Panc1 (cell line): ENCODE measurements around the gene UBE2G2.

Experiments
- CTCF ChIP-seq: fragments of 450-650 bp; IDR thresholded peaks from 2 replicates; pipeline ENCODE4 v1.5.1; 2017; ENCODE audit warnings: mild to moderate bottlenecking
- POLR2AphosphoS5 ChIP-seq: IDR thresholded peaks from 2 replicates; pipeline ENCODE4 v1.6.1; 2012; ENCODE audit warnings: mild to moderate bottlenecking, low read depth, low read length, moderate library complexity
- TF ChIP-seq, protein P1 (sequence below), 2 experiments: IDR thresholded peaks; 2 replicates each; pipeline ENCODE4 v1.6.1; 2011 to 2012; ENCODE audit warnings: low read depth in 2 of 2, control low read depth in 1 of 2, low read length in 1 of 2, mild to moderate bottlenecking in 1 of 2, moderate library complexity in 1 of 2; ENCODE audit not compliant: insufficient read depth in 1 of 2

DNA sequence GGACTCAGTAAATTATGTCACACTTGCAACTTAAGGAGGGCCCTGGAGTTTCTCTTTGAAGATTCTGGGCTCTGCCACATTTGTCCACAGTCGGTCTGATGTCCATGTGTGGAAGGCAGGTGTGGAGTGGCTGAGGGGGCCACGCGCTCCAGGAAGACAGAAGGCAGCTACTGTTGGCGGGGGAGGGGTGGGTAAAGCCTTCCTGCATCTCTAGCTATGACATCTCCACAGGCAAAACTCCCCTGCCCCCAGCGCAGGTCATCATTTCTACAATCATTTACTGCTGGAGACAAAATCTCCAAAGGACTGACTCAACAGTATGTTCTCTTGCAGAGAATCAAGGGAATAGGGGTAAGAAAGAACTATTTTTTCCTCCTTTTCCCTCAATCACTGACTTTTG lies 78.9 kb downstream of the UBE2G2 start:
- TF ChIP-seq CTCF (no peak), POLR2AphosphoS5 (no peak)
- TF ChIP-seq, protein P1, sequence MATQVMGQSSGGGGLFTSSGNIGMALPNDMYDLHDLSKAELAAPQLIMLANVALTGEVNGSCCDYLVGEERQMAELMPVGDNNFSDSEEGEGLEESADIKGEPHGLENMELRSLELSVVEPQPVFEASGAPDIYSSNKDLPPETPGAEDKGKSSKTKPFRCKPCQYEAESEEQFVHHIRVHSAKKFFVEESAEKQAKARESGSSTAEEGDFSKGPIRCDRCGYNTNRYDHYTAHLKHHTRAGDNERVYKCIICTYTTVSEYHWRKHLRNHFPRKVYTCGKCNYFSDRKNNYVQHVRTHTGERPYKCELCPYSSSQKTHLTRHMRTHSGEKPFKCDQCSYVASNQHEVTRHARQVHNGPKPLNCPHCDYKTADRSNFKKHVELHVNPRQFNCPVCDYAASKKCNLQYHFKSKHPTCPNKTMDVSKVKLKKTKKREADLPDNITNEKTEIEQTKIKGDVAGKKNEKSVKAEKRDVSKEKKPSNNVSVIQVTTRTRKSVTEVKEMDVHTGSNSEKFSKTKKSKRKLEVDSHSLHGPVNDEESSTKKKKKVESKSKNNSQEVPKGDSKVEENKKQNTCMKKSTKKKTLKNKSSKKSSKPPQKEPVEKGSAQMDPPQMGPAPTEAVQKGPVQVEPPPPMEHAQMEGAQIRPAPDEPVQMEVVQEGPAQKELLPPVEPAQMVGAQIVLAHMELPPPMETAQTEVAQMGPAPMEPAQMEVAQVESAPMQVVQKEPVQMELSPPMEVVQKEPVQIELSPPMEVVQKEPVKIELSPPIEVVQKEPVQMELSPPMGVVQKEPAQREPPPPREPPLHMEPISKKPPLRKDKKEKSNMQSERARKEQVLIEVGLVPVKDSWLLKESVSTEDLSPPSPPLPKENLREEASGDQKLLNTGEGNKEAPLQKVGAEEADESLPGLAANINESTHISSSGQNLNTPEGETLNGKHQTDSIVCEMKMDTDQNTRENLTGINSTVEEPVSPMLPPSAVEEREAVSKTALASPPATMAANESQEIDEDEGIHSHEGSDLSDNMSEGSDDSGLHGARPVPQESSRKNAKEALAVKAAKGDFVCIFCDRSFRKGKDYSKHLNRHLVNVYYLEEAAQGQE (IDR thresholded peaks at IDR 0.05; ENCODE audit: insufficient read depth in 1 of 2, low read depth in 2 of 2, low read length in 1 of 2): no peak
